GM12878 (cell line): ENCODE data around the gene EPB41L4A.

Experiments used
- BRCA1 ChIP-seq: IDR thresholded peaks from 2 replicates; pipeline ENCODE4 v1.6.1; 2011; ENCODE audit warnings: low read depth, low read length, improper control_type of control experiment
- CTCF ChIP-seq, 3 experiments: IDR thresholded peaks in 2 of 3; conservative IDR thresholded peaks in 1 of 3; 2 replicates each; pipeline ENCODE4 v1.5.1; 2011; ENCODE audit warnings: low read depth in 3 of 3, low read length in 3 of 3, mild to moderate bottlenecking in 3 of 3, control low read depth in 2 of 3, moderate library complexity in 2 of 3, inconsistent platforms in 1 of 3, mixed read lengths in 1 of 3; ENCODE audit not compliant: control insufficient read depth in 2 of 3, insufficient read depth in 1 of 3; ENCODE audit errors: extremely low read depth in 1 of 3
- ETV6 ChIP-seq, 2 experiments: fragments of 450-650 bp in 1 of 2; IDR thresholded peaks in 1 of 2; conservative IDR thresholded peaks in 1 of 2; 2 replicates each; pipeline ENCODE4 v1.6.1; 2014; ENCODE audit warnings: antibody characterized with exemption in 1 of 2, borderline replicate concordance in 1 of 2, low read depth in 1 of 2, mild to moderate bottlenecking in 1 of 2, moderate library complexity in 1 of 2
- EZH2 ChIP-seq: IDR thresholded peaks from 2 replicates; pipeline ENCODE4 v1.6.1; 2012; ENCODE audit warnings: low read depth, mild to moderate bottlenecking, control low read depth, inconsistent platforms, low read length, borderline replicate concordance; ENCODE audit not compliant: control insufficient read depth
- REST ChIP-seq: IDR thresholded peaks from 2 replicates; pipeline ENCODE4 v1.6.1; 2012; ENCODE audit warnings: mild to moderate bottlenecking, low read depth, low read length

GRCh38 chr5:112388739-112389138, 30.3 kb downstream of the EPB41L4A start:
- TF ChIP-seq REST (no peak), ETV6 (conservative IDR thresholded peaks at IDR 0.05 in 1 of 2, IDR thresholded peaks at IDR 0.05 in 1 of 2; ENCODE audit: borderline replicate concordance in 1 of 2, low read depth in 1 of 2) (no peak), BRCA1 (no peak), CTCF (IDR thresholded peaks at IDR 0.05 in 2 of 3, conservative IDR thresholded peaks at IDR 0.05 in 1 of 3; ENCODE audit: control insufficient read depth in 2 of 3, extremely low read depth in 1 of 3, insufficient read depth in 1 of 3, low read depth in 3 of 3, low read length in 3 of 3) (no peak), EZH2 (no peak)
